Liver (tissue), 9 donors: ENCODE results near the gene MAOA. TPM values are rescaled to one million over a fixed set of nuclear protein-coding genes. Genes with fewer than 3 reads are reported as not detected.
A peak's percentile ranks its signal among the peaks of the same experiment; 100 is the strongest.

Source experiments
- DNase-seq: peaks from one replicate; pipeline ENCODE4 v3.0.0-alpha.2; 2017; ENCODE audit warnings: low spot score
- H3K27ac ChIP-seq, 2 donors: one replicate each; pipeline ENCODE4 v1.7.0; 2013; ENCODE audit warnings: inconsistent platforms in 2 of 2, low read length in 2 of 2, control low read depth in 1 of 2, low read depth in 1 of 2, mild to moderate bottlenecking in 1 of 2
- H3K27me3 ChIP-seq, 4 donors: one replicate each; pipeline versions ENCODE4 v1.6.1 to v1.7.0; 2013; ENCODE audit warnings: low read length in 3 of 4, inconsistent platforms in 1 of 4, mild to moderate bottlenecking in 1 of 4, moderate library complexity in 1 of 4; ENCODE audit not compliant: control insufficient read depth in 4 of 4, insufficient read depth in 4 of 4
- H3K36me3 ChIP-seq, 4 donors: one replicate each; pipeline versions ENCODE4 v1.6.1 to v1.7.0; 2013; ENCODE audit warnings: low read length in 3 of 4, mild to moderate bottlenecking in 3 of 4, low read depth in 1 of 4, moderate library complexity in 1 of 4; ENCODE audit not compliant: control insufficient read depth in 4 of 4, insufficient read depth in 3 of 4
- H3K4me1 ChIP-seq, 4 donors: one replicate each; pipeline versions ENCODE4 v1.6.1 to v1.7.0; 2013; ENCODE audit warnings: low read length in 3 of 4, mild to moderate bottlenecking in 3 of 4, moderate library complexity in 1 of 4; ENCODE audit not compliant: control insufficient read depth in 4 of 4, insufficient read depth in 4 of 4
- H3K4me3 ChIP-seq, 3 donors: one replicate each; pipeline versions ENCODE4 v1.6.1 to v1.7.0; 2013; ENCODE audit warnings: low read length in 3 of 3, control low read depth in 1 of 3, low read depth in 1 of 3, mild to moderate bottlenecking in 1 of 3
- H3K9ac ChIP-seq, 2 donors: one replicate each; pipeline ENCODE4 v1.7.0; 2013; ENCODE audit warnings: low read length in 2 of 2, mild to moderate bottlenecking in 2 of 2, moderate library complexity in 2 of 2, control low read depth in 1 of 2, low read depth in 1 of 2
- H3K9me3 ChIP-seq, 4 donors: one replicate each; pipeline versions ENCODE4 v1.6.1 to v1.7.0; 2013; ENCODE audit warnings: low read length in 3 of 4; ENCODE audit not compliant: control insufficient read depth in 4 of 4
- CTCF ChIP-seq: fragments of 150-350 bp; IDR thresholded peaks from 2 replicates; pipeline ENCODE4 v1.5.1; 2017; ENCODE audit warnings: improper control_type of control experiment, low read depth, low read length; ENCODE audit not compliant: missing input control
- EGR1 ChIP-seq, 2 donors: IDR thresholded peaks; 2 replicates each; pipeline ENCODE4 v1.6.1; 2016 to 2018; ENCODE audit warnings: antibody characterized with exemption in 2 of 2, low read depth in 2 of 2
- FOXA1 ChIP-seq: IDR thresholded peaks from 2 replicates; pipeline ENCODE4 v1.6.1; 2016; ENCODE audit warnings: antibody characterized with exemption
- FOXA2 ChIP-seq: IDR thresholded peaks from 2 replicates; pipeline ENCODE4 v1.6.1; 2016; ENCODE audit warnings: antibody characterized with exemption
- GABPA ChIP-seq, 2 donors: IDR thresholded peaks in 1 of 2; conservative IDR thresholded peaks in 1 of 2; 2 replicates each; pipeline ENCODE4 v1.6.1; 2016; ENCODE audit warnings: antibody characterized with exemption in 2 of 2, mild to moderate bottlenecking in 1 of 2, moderate library complexity in 1 of 2
- HNF4A ChIP-seq, 2 donors: conservative IDR thresholded peaks; 2 replicates each; pipeline ENCODE4 v1.6.1; 2016; ENCODE audit warnings: antibody characterized with exemption in 2 of 2, mild to moderate bottlenecking in 2 of 2
- HNF4G ChIP-seq: IDR thresholded peaks from 2 replicates; pipeline ENCODE4 v1.6.1; 2016; ENCODE audit warnings: antibody characterized with exemption
- JUND ChIP-seq, 2 donors: IDR thresholded peaks; 2 replicates each; pipeline ENCODE4 v1.6.1; 2016; ENCODE audit warnings: antibody characterized with exemption in 2 of 2
- NR2F2 ChIP-seq: IDR thresholded peaks from 2 replicates; pipeline ENCODE4 v1.6.1; 2016; ENCODE audit warnings: antibody characterized with exemption
- RAD21 ChIP-seq, 2 donors: IDR thresholded peaks; 2 replicates each; pipeline ENCODE4 v1.6.1; 2016; ENCODE audit warnings: antibody characterized with exemption in 2 of 2, mild to moderate bottlenecking in 2 of 2
- RXRA ChIP-seq, 2 donors: IDR thresholded peaks; 2 replicates each; pipeline ENCODE4 v1.6.1; 2017 to 2018; ENCODE audit warnings: antibody characterized with exemption in 2 of 2, mild to moderate bottlenecking in 1 of 2
- SP1 ChIP-seq: IDR thresholded peaks from 2 replicates; pipeline ENCODE4 v1.6.1; 2018; ENCODE audit warnings: antibody characterized with exemption, mild to moderate bottlenecking
- TAF1 ChIP-seq: conservative IDR thresholded peaks from 2 replicates; pipeline ENCODE4 v1.6.1; 2016; ENCODE audit warnings: antibody characterized with exemption, mild to moderate bottlenecking
- YY1 ChIP-seq: IDR thresholded peaks from 2 replicates; pipeline ENCODE4 v1.6.1; 2016; ENCODE audit warnings: antibody characterized with exemption, mild to moderate bottlenecking
- WGBS: extraction: QIAGEN DNeasy Blood & Tissue Kit; methylation state at CpG from one replicate; pipeline ENCODE4 v1.1.7; 2013; 5-methylcytosine and 5-hydroxymethylcytosine counted together
- polyA plus RNA-seq, 2 donors: library from polyadenylated mRNA; stranded (reverse) in 1 of 2; unstranded in 1 of 2; fragments of 200-250 nt in 1 of 2; fragments of >200 nt in 1 of 2; fragmentation: Nextera tagmentation in 1 of 2; extraction: Ambion mirVana in 1 of 2; gene quantifications; one replicate each; pipeline versions ENCODE4 v1.2.1 to v1.2.3, GENCODE V29; 2013 to 2015
- total RNA-seq, 2 donors: library from RNA; depleted of rRNA; stranded (reverse); fragments of >200 nt; gene quantifications; one replicate each; pipeline ENCODE4 v1.2.3, GENCODE V29; 2014
- TF ChIP-seq, protein P1 (sequence below): IDR thresholded peaks from 2 replicates; pipeline ENCODE4 v1.6.1; 2016; ENCODE audit warnings: antibody characterized with exemption
- TF ChIP-seq, protein P2 (sequence below): IDR thresholded peaks from 2 replicates; pipeline ENCODE4 v1.6.1; 2016; ENCODE audit warnings: antibody characterized with exemption
- donor health status: healthy.
- donor health status: healthy.
- donor health status: healthy.
- donor health status: healthy.
- donor health status: healthy.

MAOA gene
- total and polyA plus RNA-seq, 4 donors, result 41.0 to 94.2 (median 75.3) TPM

DNA sequence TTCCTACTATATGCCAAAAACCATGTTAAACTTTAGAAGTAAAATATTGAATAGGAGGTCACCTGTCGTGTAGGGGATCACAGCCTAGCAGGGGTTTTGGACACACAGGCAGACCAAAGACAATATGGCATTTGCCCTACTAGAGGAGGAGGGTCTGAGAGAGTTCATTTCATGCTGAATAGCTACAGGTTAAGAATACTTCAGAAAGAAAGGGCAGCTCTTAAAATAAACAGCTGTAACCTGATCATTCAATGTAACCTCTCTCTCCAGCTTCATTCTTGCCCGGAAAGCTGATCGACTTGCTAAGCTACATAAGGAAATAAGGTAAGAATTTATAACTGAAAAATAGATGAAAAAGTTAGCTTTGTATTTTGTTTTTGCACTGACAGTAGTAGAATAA lies 79.9 kb downstream of the MAOA start (continued):
- TF ChIP-seq GABPA (IDR thresholded peaks at IDR 0.05 in 1 of 2, conservative IDR thresholded peaks at IDR 0.05 in 1 of 2) (no peak), YY1 (no peak), NR2F2 (no peak)

DNA sequence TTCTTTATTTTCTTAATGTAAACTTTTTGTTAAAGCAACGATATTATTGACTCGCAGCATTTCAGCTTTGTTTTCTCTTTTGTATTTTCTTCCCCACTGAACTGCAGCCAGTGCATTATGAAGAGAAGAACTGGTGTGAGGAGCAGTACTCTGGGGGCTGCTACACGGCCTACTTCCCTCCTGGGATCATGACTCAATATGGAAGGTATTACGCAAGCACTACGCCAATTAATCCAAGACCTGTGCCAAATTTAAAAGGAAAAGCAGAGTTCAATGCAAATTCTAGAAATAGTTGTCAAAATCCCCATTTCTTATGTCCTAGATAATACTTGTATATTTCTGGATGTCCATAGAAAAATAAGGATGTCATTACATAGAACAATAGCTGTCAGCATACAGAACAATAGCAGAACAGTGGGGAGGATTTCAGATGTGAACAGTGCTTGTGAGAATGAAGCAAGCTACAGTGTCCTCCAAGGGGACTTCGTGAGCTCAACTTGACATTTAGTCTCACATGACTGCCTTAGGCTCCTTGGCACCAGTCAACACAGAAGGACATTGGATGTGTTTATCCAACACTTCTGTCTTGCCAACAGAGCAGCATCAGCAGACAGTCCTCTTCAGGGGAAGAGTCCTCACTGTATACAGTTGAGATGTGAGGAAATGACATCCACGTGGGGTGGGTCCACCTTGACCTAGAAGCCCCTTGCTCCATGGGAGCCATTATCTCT lies 85.9 kb downstream of the MAOA start:
- H3K4me3 ChIP-seq, result no peak overlapping the region
- TF ChIP-seq YY1 (no peak), SP1 (no peak), GABPA (IDR thresholded peaks at IDR 0.05 in 1 of 2, conservative IDR thresholded peaks at IDR 0.05 in 1 of 2) (no peak)
- WGBS, result 39% methylated on average over 7 of the region's 7 CpGs
- peaks cover 0 to 5% (median 2%) of the 10 kb centered on the region in 4 donors for H3K36me3 ChIP-seq
- H3K9ac ChIP-seq, result no peak overlapping the region
- H3K9me3 ChIP-seq, result no peaks in the 10 kb centered on the region
- peak overlapping the region; percentile 45 to 76 for H3K27ac ChIP-seq
- H3K4me1 ChIP-seq, result peaks cover 3 to 30% (median 20%) of the 10 kb centered on the region in 4 donors
- no peak for DNase-seq
- no peaks in the 10 kb centered on the region for H3K27me3 ChIP-seq

GRCh38 chrX:43743100-43743822 lies 87.2 kb downstream of the MAOA start:
- H3K9me3 ChIP-seq, result no peaks in the 10 kb centered on the region
- DNase-seq, result no peak
- peaks cover 0 to 5% (median under 1%) of the 10 kb centered on the region in 4 donors for H3K36me3 ChIP-seq
- H3K27ac ChIP-seq, result peak overlapping the region; percentile 32 to 76
- no peaks in the 10 kb centered on the region for H3K27me3 ChIP-seq
- peak; percentile 15 to 53 for TF ChIP-seq RXRA (IDR thresholded peaks at IDR 0.05)
- no peak for TF ChIP-seq TAF1
- TF ChIP-seq GABPA (IDR thresholded peaks at IDR 0.05 in 1 of 2, conservative IDR thresholded peaks at IDR 0.05 in 1 of 2), result no peak
- TF ChIP-seq YY1, result peak; percentile 19
- TF ChIP-seq FOXA1, result no peak
- TF ChIP-seq FOXA2, result peak; percentile 14
- TF ChIP-seq JUND (IDR thresholded peaks at IDR 0.05), result no peak
- peak; percentile 35 to 57 for TF ChIP-seq HNF4A (conservative IDR thresholded peaks at IDR 0.05)
- TF ChIP-seq RAD21 (IDR thresholded peaks at IDR 0.05), result peak in 1 of 2 donors; percentile 17
- H3K9ac ChIP-seq, result peak overlapping the region in 1 of 2 donors; percentile 13
- H3K4me1 ChIP-seq, result peaks cover 3 to 34% (median 20%) of the 10 kb centered on the region in 4 donors
- H3K4me3 ChIP-seq, result peak overlapping the region in 1 of 3 donors; percentile 14
- 22% methylated on average over 5 of the region's 5 CpGs for WGBS

DNA sequence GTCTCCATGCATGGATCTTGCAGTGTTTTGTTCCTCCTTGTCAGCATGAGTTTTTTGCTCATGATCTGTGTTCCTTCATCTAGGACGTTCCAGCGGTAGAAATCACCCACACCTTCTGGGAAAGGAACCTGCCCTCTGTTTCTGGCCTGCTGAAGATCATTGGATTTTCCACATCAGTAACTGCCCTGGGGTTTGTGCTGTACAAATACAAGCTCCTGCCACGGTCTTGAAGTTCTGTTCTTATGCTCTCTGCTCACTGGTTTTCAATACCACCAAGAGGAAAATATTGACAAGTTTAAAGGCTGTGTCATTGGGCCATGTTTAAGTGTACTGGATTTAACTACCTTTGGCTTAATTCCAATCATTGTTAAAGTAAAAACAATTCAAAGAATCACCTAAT lies 88.2 kb downstream of the MAOA start:
- Histone ChIP-seq H3K36me3 (peaks cover 0 to 2% (median under 1%) of the 10 kb centered on the region in 4 donors), H3K27me3 (no peaks in the 10 kb centered on the region), H3K9me3 (no peaks in the 10 kb centered on the region), H3K9ac (no peak overlapping the region), H3K27ac (peak overlapping the region; percentile 32 to 76), H3K4me3 (no peak overlapping the region), H3K4me1 (peaks cover 3 to 34% (median 20%) of the 10 kb centered on the region in 4 donors)
- no peak for DNase-seq
- 52% methylated on average over 3 of the region's 3 CpGs for WGBS
- TF ChIP-seq FOXA2, result no peak
- TF ChIP-seq EGR1 (IDR thresholded peaks at IDR 0.05; ENCODE audit: low read depth in 2 of 2), result no peak
- TF ChIP-seq CTCF, result no peak
- TF ChIP-seq, protein P1, sequence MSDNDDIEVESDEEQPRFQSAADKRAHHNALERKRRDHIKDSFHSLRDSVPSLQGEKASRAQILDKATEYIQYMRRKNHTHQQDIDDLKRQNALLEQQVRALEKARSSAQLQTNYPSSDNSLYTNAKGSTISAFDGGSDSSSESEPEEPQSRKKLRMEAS, result no peak
- no peak for TF ChIP-seq TAF1
- TF ChIP-seq SP1, result no peak
- TF ChIP-seq HNF4G, result no peak
- TF ChIP-seq, protein P2, sequence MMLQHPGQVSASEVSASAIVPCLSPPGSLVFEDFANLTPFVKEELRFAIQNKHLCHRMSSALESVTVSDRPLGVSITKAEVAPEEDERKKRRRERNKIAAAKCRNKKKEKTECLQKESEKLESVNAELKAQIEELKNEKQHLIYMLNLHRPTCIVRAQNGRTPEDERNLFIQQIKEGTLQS, result no peak
- no peak for TF ChIP-seq RXRA (IDR thresholded peaks at IDR 0.05)
- no peak for TF ChIP-seq YY1
- TF ChIP-seq NR2F2, result no peak
